ENCODE measurements around the gene SDCBP2.

The SDCBP2 gene

DNA sequence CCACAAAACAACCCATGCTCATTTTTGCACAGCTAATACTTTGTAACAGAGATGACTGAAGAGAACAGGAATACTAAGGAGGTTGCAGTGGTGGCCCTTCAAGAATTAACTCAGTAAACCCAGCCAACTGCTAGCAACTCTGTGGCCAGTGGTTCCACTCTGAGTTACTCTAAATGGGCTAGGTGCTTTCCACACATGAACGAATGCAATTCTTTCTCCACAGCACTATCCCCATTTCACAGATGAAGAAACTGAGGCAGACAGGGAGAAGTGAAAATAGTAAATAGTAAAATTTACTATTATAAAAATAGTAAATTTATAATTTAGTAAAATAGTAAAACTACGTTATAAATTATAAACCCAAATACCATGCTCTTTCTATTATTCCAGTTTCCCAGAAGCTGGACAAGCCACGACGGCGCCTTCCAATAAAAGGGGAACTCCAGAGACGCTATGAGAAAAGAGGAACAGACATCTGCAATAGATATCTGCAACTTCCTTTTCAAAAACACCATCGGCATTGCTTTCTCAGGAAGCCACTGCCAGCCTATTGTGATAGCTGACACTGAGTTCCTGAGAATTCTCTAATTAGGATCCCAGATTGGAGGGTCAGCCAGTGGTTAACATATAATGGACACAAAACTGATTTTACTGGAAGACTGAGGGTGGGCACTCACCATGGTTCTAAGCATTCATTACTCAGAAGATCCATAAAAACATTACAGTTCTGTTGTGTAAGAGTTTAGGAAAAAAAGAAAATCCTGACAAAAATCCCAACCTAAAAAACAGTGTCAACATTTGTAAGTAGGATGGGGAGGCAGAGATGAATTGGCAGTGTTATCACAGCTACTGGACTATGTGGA, 47.7 kb upstream of the SDCBP2 start:
- H3K4me1 ChIP-seq (ENCODE audit: low read depth, poor library complexity, severe bottlenecking): peaks cover 31% of the 10 kb centered on the region
- H3K36me3 ChIP-seq (ENCODE audit: insufficient read depth): no peaks in the 10 kb centered on the region
- peaks cover 23% of the 10 kb centered on the region for H4K20me1 ChIP-seq (ENCODE audit: insufficient read depth)
- peaks cover 55% of the 10 kb centered on the region for H3K79me2 ChIP-seq (ENCODE audit: insufficient read depth, low read depth)
- no peak overlapping the region for H3K4me3 ChIP-seq (IDR thresholded peaks at IDR 0.05; ENCODE audit: insufficient read depth, low read depth, low read length)
- no peak overlapping the region for H3K27ac ChIP-seq
- H3K4me2 ChIP-seq: no peak overlapping the region
- H3K27me3 ChIP-seq (ENCODE audit: insufficient read depth, low read depth): no peaks in the 10 kb centered on the region
- H3K9ac ChIP-seq: no peak overlapping the region
- TF ChIP-seq, protein P1, sequence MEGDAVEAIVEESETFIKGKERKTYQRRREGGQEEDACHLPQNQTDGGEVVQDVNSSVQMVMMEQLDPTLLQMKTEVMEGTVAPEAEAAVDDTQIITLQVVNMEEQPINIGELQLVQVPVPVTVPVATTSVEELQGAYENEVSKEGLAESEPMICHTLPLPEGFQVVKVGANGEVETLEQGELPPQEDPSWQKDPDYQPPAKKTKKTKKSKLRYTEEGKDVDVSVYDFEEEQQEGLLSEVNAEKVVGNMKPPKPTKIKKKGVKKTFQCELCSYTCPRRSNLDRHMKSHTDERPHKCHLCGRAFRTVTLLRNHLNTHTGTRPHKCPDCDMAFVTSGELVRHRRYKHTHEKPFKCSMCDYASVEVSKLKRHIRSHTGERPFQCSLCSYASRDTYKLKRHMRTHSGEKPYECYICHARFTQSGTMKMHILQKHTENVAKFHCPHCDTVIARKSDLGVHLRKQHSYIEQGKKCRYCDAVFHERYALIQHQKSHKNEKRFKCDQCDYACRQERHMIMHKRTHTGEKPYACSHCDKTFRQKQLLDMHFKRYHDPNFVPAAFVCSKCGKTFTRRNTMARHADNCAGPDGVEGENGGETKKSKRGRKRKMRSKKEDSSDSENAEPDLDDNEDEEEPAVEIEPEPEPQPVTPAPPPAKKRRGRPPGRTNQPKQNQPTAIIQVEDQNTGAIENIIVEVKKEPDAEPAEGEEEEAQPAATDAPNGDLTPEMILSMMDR (conservative IDR thresholded peaks at IDR 0.05; ENCODE audit: low read depth, low read length): no peak
- no peak overlapping the region for H2AFZ ChIP-seq (ENCODE audit: low read depth)

DNA sequence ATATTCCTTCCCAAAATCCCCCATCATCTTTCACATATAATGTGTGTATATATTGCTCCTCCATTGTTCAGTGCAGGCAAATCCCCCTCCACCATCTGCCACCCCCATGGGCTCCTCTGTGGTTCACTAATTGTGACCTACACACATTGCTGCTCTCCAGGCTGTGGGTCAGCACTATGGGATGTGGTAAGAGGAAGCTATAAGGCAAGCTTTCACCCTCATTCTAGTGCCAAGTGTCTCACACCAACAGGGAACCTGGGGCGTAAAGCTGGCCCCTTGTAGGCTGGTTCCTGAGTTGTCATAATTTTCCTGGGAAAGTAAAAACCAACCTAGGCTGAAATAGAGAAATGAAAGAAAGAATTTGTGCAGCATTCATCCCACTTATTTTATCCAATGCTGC, 47.1 kb upstream of the SDCBP2 start:
- Histone ChIP-seq H3K36me3 (ENCODE audit: insufficient read depth) (no peaks in the 10 kb centered on the region), H3K4me3 (IDR thresholded peaks at IDR 0.05; ENCODE audit: insufficient read depth, low read depth, low read length) (no peak overlapping the region), H3K4me1 (ENCODE audit: low read depth, poor library complexity, severe bottlenecking) (peaks cover 37% of the 10 kb centered on the region), H3K4me2 (no peak overlapping the region), H3K27me3 (ENCODE audit: insufficient read depth, low read depth) (no peaks in the 10 kb centered on the region), H3K79me2 (ENCODE audit: insufficient read depth, low read depth) (peaks cover 49% of the 10 kb centered on the region), H3K27ac (no peak overlapping the region), H2AFZ (ENCODE audit: low read depth) (no peak overlapping the region), H4K20me1 (ENCODE audit: insufficient read depth) (peaks cover 17% of the 10 kb centered on the region), H3K9ac (no peak overlapping the region)
- TF ChIP-seq, protein P1 (conservative IDR thresholded peaks at IDR 0.05; ENCODE audit: low read depth, low read length): no peak

DNA sequence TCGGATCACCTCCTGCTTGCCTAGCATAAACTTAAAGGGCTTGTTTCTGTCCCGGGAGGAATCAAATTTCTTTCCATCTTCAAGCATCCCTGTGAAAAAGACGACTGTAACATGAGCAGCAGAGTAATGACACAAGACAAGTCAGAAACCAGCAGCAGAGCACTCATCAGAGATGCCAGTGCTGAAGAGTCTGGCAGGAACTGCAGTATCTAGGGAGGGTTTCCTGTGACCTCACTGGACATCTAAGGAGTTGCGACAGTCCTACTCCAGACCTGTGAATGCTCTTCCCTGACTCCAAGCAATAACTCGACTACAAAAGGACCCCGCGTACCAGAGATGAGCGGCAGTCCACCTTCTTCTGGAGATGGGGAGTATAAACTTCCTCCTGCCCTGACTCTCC, 46.6 kb upstream of the SDCBP2 start:
- Histone ChIP-seq H3K36me3 (ENCODE audit: insufficient read depth) (no peaks in the 10 kb centered on the region), H3K9ac (no peak overlapping the region), H3K27ac (no peak overlapping the region), H2AFZ (ENCODE audit: low read depth) (no peak overlapping the region), H3K79me2 (ENCODE audit: insufficient read depth, low read depth) (peaks cover 44% of the 10 kb centered on the region; the same call in 1 of the 2 replicates), H3K4me3 (IDR thresholded peaks at IDR 0.05; ENCODE audit: insufficient read depth, low read depth, low read length) (no peak overlapping the region), H3K4me1 (ENCODE audit: low read depth, poor library complexity, severe bottlenecking) (peaks cover 38% of the 10 kb centered on the region), H3K27me3 (ENCODE audit: insufficient read depth, low read depth) (no peaks in the 10 kb centered on the region), H4K20me1 (ENCODE audit: insufficient read depth) (peaks cover 12% of the 10 kb centered on the region; the same call in 1 of the 2 replicates), H3K4me2 (no peak overlapping the region)
- TF ChIP-seq, protein P1 (conservative IDR thresholded peaks at IDR 0.05; ENCODE audit: low read depth, low read length): no peak

DNA sequence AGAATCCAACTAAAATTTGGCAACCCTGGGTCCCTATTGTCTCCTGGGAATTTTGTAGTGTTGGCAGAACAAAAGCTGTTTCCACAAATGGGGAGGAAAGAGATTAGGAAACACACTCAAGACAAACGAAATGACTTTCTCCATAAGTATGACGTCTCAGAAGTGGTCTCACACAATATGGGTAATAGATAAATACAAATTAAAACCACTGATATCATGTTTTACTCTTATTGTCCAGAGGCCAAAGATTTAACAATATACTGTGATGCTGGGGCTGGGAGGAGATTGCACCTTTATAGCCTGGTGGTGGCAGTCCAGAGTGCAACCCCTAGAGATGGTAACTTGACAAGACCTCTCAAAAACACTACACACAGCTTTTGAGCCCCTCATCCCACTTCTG, 45.3 kb upstream of the SDCBP2 start:
- peaks cover 12% of the 10 kb centered on the region; the same call in 1 of the 2 replicates for H4K20me1 ChIP-seq (ENCODE audit: insufficient read depth)
- no peak overlapping the region for H3K27ac ChIP-seq
- H3K4me3 ChIP-seq (IDR thresholded peaks at IDR 0.05; ENCODE audit: insufficient read depth, low read depth, low read length): no peak overlapping the region
- TF ChIP-seq, protein P1 (conservative IDR thresholded peaks at IDR 0.05; ENCODE audit: low read depth, low read length): no peak
- H3K79me2 ChIP-seq (ENCODE audit: insufficient read depth, low read depth): peaks cover 31% of the 10 kb centered on the region; the same call in 1 of the 2 replicates
- H3K36me3 ChIP-seq (ENCODE audit: insufficient read depth): no peaks in the 10 kb centered on the region
- H3K9ac ChIP-seq: no peak overlapping the region
- no peaks in the 10 kb centered on the region for H3K27me3 ChIP-seq (ENCODE audit: insufficient read depth, low read depth)
- no peak overlapping the region for H2AFZ ChIP-seq (ENCODE audit: low read depth)
- no peak overlapping the region for H3K4me2 ChIP-seq
- H3K4me1 ChIP-seq (ENCODE audit: low read depth, poor library complexity, severe bottlenecking): peaks cover 43% of the 10 kb centered on the region
